Measurements from ENCODE around the gene RAD23B. TPM values are rescaled to one million over a fixed set of nuclear protein-coding genes. Genes with fewer than 3 reads are reported as not detected.

RAD23B gene
- total RNA-seq, 1 experiment from 2014 or later = 251 TPM

GRCh38 chr9:107281922-107282667 lies 984 bp upstream of the RAD23B start:
- Histone ChIP-seq H4K20me1 (ENCODE audit: insufficient read depth) (peaks cover 28% of the 10 kb centered on the region; the same call in 1 of the 2 replicates), H3K27ac (ENCODE audit: low read depth, low read length) (peak overlapping the region; percentile 58), H3K4me2 (ENCODE audit: low read length) (peak overlapping the region; percentile 83), H3K9me2 (ENCODE audit: insufficient read depth) (no peaks in the 10 kb centered on the region), H3K79me2 (ENCODE audit: insufficient read depth, low read length) (peaks cover 47% of the 10 kb centered on the region), H3K9me3 (ENCODE audit: control insufficient read depth in 1 of 2, insufficient read depth in 1 of 2, low read depth in 1 of 2, low read length in 2 of 2) (no peaks in the 10 kb centered on the region), H3K27me3 (ENCODE audit: insufficient read depth, low read length) (no peaks in the 10 kb centered on the region), H3K9ac (ENCODE audit: low read length) (peak overlapping the region; percentile 71), H3K4me1 (ENCODE audit: control insufficient read depth in 1 of 2, insufficient read depth in 2 of 2, low read length in 2 of 2) (peaks cover 42 to 60% of the 10 kb centered on the region in 2 experiments), H2AFZ (ENCODE audit: low read depth, low read length, poor library complexity, severe bottlenecking) (no peak overlapping the region), H3K36me3 (ENCODE audit: control insufficient read depth in 1 of 2, insufficient read depth in 2 of 2, low read length in 2 of 2) (0 out of 4 replicates have a peak, but pooled peaks cover 0 to 6% of the 10 kb centered on the region in 2 experiments), H3K4me3 (replicated peaks in 1 of 2; ENCODE audit: low read depth in 1 of 2, low read length in 2 of 2) (peak overlapping the region; percentile 60 to 83)
- POLR2A ChIA-PET = interaction anchor here (1.0 kb wide), 1 partner anchor 14 kb away, joined by 3 read pairs; no protein-coding TSS in a partner anchor
- no peak for DNase-seq (ENCODE audit: low read depth, low spot score)
- TF ChIP-seq ELF1 (IDR thresholded peaks at IDR 0.05; ENCODE audit: borderline replicate concordance, low read depth) (no peak), ZNF274 (IDR thresholded peaks at IDR 0.05; ENCODE audit: low read depth, low read length) (no peak), SIN3A (IDR thresholded peaks at IDR 0.05; ENCODE audit: low read depth) (no peak), POLR2A (IDR thresholded peaks at IDR 0.05; ENCODE audit: borderline replicate concordance, extremely low read depth, insufficient read depth, insufficient read length) (no peak), YY1 (IDR thresholded peaks at IDR 0.05; ENCODE audit: extremely low read depth, insufficient replicate concordance, low read depth, low read length) (no peak), REST (IDR thresholded peaks at IDR 0.05; ENCODE audit: low read depth) (no peak), EZH2phosphoT487 (IDR thresholded peaks at IDR 0.05; ENCODE audit: borderline replicate concordance) (no peak), ATF3 (IDR thresholded peaks at IDR 0.05) (no peak)
- intact Hi-C loops (cut with micrococcal nuclease) = loop anchor here (2.0 kb wide), 1 partner anchor 69 kb away; no protein-coding TSS in a partner anchor
- CTCF ChIA-PET = no interaction called here
- RAD21 ChIA-PET (ENCODE audit: low non-redundant PET in 1 of 2, low total read pairs in 2 of 2, uncharacterized antibody in 2 of 2, unreplicated experiment in 2 of 2) = no interaction called here
- TSS peak; percentile 90 for BruUV-seq (replicated peaks)
- no peak for ATAC-seq
